HG02938 (cell line): ENCODE measurements around the gene CAMK2A.

Experiments
- ATAC-seq: cut with Tn5 transposase; IDR thresholded peaks from one replicate; pipeline ENCODE4 v1.9.1; 2021; ENCODE audit warnings: mild to moderate bottlenecking, moderate library complexity; ENCODE audit not compliant: unreplicated experiment

Gene CAMK2A

DNA sequence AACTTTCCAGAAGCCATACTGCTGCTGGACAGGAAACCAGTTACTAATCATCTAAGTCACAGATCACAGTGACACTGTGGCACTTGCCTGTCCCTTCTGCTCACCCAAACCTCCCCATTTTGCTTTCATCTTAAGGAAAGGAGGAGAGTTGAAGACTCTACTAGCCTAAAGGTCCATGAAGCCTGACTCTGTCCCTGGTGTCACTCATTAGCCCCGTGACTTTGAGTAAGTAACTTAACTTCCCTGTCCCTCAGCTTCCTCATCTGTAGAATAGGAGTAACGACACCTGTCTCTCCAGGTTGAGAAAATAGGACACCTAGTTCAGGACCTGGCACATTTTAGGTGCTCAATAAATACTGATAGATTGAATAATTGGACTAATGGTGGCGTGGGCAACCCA is 100.2 kb downstream of the CAMK2A start:
- no peak for ATAC-seq

DNA sequence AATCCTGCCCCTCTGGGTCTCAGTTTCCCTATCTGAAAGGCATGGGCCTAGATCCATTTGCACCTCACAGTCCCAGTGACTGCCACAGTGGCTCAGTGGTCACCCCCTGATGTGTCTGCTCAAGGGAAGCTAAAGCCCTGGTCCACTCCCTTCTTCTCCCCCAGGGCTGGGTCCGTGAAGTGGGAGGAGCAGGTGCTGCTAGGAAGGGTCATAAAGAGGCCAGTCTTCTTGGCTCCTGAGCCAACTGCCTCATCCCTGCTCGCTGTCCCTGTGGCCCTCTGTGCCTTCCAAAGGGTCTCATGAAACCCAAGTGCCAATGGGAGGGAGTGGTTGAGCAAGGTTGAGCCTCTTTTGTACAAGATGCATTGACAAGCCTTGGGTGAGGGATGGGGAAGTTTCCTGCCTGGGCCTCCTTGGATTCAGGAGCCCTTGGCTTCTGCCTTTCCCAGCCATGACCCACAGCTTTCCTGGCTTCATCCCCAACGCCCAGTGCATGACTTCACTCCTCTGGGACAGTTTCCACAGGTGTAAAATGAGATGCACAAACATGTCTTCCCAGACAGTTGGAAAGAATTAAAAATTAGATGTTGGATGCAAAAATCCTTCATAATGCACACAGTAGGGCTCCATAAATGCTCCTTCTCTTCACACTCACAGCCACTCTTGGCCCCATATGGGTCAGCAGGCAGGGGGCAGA is 101.3 kb downstream of the CAMK2A start:
- no peak for ATAC-seq

DNA sequence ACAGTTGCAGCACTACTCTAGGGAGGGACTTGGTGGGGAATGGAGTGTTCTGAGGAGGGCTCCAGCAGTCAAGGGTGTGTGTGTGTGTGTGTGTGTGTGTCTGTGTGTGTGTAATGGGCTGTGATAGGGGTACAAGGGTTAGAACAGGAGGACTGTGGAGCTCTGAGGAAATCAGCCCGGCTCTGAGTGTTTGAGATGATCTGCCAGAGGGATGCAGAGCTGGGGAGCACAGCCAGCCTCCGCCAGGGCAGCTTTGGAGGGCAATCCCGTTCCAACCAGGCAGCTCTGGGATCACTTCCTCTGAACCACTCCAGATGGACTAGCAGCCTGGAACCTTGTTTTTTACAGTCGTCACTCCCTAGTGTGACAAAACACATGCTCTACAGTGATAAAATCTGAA is 102.7 kb downstream of the CAMK2A start:
- ATAC-seq: no peak

DNA sequence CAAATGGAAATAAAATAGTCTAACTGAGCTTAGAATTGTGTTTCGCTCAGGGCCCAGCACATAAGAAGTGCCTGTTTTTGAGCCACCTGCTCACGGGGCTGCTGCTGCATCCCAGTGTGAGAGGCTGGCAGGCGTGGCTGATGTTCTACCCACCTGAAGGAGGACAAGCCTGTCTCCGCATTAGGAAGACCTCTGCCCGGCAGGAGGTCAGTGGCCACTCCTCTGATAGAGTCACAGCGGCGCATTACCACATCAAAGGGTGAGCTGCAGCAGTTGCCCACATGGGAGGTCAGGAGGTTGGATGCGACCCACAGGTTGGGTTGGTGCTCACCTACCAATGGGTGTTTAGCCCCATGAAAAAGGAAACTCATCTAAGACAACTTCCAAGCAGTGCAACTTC is 103.4 kb downstream of the CAMK2A start:
- no peak for ATAC-seq

DNA sequence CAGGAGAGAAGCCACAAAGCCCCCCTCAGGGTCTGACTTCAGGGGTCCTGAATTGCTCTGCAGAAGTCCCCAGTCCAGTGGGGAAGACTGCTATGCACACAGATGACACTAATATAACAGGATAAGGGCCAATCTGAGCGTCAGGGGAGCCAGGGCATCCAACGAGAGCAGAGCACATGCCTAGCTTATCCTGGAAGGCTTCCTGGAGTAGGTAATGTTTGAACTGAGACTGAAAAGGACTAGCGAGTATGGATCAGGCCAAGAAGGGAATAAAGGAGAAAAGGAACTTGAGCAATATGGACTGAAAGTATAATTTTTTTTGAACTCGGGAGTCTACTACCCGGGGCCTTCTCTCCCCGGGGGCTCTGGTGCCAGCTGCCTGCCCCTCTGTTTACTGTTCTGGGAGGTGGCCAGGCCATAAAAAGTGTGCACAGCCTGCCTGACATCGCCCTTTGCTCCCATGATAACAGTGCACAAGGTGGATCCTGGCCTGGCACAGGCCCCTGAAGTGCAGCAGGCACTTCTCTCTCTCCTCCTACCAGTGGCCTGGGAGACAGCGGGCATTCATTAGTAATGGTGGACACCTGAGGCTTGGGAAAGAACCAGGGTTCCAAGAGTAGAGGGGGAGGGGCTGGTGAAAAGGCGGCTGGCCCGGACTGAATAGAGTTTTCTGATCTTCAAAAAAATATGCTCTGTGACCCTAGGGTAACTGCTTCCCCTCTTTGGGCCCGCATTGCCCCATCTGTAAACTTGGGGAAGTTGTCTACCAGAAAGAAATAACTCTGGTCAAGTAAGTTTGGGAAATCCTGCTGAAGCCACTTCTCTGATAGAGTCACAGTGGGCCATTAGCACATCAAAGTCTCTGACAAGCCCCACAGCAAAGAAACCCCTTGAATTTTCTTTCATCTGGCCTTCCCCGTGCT is 104.3 kb downstream of the CAMK2A start:
- ATAC-seq: no peak

DNA sequence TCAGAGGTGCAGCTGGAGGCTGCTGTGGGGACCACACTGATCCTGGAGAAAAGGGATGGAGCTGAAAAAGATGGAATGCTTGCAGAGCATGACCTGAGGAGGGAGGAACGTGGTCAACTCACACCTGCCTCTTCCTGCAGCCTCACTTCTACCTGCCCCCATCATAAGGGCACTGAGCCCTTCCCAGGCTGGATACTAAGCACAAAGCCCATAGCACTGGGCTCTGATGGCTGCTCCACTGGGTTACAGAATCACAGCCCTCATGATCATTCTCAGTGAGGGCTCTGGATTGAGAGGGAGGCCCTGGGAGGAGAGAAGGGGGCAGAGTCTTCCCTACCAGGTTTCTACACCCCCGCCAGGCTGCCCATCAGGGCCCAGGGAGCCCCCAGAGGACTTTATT is 105.6 kb downstream of the CAMK2A start:
- ATAC-seq: no peak

DNA sequence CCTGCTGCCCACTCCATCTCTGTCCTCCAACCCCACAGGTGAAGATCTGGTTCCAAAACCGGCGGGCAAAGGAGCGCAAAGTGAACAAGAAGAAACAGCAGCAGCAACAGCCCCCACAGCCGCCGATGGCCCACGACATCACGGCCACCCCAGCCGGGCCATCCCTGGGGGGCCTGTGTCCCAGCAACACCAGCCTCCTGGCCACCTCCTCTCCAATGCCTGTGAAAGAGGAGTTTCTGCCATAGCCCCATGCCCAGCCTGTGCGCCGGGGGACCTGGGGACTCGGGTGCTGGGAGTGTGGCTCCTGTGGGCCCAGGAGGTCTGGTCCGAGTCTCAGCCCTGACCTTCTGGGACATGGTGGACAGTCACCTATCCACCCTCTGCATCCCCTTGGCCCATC is 106.1 kb downstream of the CAMK2A start:
- ATAC-seq: no peak

DNA sequence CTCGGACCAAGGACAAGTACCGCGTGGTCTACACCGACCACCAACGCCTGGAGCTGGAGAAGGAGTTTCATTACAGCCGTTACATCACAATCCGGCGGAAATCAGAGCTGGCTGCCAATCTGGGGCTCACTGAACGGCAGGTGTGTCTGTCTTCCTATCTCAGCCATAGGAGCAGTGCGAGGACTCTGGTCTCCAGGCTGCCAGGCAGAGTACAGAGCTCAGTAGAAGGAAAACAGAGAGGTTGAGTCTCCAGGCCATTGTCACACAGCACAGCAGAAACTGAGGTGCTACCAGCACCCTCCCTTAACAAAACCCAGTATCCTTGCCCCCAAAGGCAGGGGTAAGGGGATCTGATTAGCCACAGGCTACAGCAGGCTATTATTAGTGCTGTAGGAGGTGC is 106.8 kb downstream of the CAMK2A start:
- ATAC-seq: no peak

DNA sequence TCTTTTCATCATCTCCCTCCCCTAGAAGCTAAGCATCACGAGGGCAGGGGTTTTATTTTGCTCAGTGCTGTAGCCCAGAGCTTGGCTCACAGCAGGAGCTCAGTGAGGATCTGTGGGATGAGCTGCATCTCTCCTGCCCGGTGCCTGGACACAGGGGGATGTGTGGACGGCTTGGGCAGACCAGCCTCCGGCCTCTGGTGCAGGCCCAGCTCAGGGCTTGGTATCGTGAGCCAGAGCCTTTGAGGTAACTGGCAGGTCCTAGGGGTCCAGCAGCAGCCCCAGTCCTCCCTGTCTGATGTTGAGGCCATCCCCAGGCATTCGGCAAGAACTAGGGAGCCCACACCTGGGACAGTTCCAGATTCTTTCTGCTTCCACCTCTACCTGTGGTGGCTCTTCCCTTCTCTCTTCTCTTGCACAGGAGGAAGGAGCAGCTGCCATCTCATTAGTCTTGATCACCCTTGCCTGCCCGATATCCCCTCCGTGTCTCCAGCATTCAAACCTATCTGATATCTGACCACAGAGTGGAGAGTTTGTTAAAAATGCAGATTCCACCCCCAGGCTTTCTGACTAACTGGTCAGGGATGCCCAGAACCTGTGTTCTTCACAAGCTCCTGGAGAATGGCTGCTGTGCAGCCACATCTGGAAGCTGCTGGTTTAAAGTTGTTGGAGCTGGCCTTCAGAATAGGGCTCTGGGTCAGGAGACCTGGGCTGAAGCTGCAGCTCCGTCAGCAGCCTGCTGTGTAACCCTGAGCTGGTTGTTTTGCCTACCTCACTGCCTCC is 107.6 kb downstream of the CAMK2A start:
- ATAC-seq: no peak

DNA sequence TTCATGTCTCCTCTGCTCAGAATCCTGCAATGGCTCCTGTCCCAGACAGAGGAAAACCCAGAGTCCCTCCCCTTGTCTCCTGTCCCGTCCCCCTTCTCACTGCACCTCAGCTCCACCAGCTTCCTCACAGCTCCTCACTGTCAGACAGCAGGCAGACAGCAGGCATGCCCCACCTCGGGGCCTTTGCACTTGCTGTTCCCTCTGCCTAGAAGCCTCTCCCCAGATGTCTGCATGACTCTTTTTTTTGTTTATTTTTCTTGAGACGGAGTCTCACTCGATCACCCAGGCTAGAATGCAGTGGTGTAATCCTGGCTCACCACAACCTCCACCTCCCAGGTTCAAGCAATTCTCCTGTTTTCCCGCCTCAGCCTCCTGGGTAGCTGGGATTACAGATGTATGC is 108.5 kb downstream of the CAMK2A start:
- no peak for ATAC-seq

DNA sequence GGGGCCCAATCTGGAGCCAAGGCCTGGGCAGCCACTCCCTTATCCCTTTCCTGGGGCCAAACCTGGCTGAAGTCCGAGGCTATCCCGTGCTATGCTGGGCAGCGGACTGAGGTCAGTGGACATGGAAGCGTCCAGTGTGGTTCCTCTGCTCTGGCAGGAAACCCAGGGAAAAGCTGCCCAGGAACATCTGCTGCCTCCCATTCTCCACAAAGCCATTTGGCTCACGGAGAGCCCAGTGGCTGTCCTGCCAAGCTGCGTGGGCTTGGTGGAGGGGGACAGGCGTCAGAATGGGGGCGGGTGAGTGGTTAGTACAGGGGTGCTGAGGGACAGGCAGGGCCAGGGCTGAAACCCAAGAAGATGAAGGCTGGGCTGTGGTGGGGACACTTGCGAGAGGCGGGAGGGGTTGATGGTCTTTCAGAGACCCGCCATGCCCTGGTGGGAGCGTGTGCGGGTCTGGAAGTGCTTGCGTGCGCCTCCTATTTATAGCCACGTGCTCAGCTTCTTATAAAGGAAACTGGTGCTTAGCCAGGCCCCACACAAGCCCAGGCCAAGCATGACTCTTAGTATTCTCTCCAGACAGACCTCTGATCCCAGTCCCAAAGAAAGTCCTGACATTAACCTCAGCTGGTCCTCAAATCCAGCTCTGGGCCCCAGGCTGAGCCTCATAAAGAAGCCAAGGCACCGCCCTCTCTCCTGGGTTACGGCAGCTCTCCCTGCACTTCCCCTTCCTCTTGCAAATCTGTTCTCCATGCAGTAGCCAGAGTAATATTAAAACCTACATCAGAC is 109.1 kb downstream of the CAMK2A start:
- ATAC-seq: no peak

DNA sequence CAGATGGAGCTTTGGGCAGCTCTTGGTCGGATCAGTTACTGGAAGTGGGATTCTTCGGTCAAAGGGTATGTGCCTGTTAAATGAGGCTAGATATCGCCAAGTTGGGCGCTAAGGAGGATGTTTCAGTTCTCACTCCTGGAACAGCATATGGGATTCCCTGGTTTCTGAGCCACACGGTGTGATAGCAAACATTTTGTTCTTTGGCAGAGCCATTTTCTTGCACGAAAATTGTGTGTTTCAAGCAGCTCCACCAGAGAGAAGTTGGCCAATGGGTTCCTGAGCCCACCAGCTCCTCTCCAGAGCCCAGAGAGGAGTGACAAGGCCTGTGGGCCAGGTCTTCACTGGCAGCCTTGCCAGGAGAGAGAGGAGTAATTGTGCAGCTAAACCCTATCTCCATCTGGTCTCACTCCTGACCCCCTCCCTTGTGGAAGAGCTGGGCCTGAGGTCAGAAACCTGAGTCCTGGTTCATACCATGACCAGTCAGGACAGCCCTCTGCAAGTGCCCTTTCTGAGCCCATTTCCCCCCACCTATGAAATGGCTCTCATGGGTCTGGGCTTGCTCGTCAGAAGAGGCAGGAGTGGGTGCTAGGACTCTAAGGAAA is 110.5 kb downstream of the CAMK2A start:
- no peak for ATAC-seq

DNA sequence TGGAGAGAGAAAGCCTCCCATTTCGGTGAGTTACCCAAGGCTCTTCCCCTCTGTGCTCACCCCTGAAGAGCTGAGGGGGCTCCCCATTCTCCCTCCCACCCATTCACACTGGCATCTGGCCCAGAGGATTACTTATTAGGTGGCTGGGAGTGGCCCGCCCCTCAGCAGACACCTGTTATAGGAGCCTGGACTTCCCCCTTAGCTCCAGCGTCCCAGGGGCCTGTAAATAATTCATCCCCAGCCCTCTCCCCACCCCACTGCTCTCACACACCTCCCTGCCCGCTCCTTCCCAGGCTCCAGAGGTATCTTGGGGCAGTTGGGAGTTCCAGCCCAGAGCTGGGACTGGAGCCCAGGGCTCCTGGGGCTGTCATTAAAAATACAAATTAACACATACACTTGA is 111.3 kb downstream of the CAMK2A start:
- ATAC-seq: no peak

DNA sequence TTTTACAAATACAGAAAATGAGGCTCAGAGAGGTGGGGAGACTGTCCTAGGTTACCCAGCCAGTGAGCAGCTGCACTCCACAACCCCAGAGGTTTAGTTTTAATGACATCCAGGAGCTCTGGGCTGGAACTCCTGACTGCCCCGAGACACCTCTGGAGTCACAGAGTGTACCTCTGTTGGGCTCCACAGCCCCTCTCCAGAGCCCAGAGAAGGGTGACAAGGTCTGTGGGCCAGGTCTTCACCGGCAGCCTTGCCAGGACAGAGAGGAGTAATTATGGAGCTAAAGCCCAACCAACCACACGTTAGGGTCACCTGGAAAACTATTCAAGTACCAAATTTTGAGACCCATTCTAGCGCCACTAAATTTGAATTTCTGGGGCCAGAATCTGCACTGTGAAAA is 111.9 kb downstream of the CAMK2A start:
- ATAC-seq: no peak

DNA sequence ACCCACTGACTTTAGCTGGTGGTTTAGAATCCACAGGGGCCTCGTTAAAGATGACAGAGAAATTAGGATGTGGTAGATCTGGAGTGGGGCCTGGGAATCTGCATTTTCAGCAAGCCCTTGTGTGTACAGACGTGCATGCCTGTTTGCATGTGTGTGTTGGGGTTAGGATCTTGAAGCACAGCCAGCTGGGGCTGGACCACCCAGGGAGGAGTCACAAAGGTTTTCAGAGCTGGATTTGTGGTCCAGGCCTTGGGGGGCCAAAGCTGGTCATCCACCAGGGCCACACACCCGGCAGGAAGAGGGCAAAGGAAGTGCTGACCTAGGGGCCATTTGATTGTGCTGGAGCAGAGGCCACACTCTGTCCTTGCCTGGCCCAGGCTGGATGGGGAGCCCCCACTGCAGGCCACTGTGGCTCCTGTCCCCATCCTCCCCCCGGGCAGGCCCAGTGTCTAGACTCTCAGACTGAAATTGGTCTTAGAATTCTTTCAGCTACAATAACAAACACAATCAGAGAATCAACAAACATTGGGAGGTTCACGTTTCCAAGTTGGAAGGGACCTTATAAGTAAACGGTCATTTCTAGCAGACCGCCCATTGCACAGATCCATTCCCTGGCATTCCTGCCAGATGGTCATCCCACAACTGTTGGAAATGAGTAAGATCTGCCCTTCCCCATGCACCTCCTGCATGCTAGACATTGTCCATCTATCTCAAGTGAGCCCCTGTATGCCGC is 112.7 kb downstream of the CAMK2A start:
- ATAC-seq: no peak

DNA sequence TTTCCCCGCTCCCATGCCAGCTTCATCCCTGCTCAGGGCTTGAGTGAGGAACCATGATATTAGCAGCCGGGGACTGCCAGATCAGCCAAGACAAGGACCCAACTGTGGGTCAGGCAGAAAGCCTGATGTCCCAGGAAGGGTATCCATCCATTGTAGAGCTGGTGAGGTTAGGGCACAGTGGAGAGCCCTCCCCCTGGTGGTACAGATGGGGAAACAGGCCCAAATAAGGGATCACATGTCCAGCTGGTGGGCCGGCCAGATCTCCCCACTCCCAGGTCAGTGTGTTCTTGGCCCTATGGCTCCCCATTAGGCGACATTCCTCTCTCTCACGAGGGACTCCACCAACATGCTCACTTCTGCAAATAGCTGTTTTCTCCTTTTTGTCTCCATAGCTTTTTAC is 114.0 kb downstream of the CAMK2A start:
- ATAC-seq: no peak

DNA sequence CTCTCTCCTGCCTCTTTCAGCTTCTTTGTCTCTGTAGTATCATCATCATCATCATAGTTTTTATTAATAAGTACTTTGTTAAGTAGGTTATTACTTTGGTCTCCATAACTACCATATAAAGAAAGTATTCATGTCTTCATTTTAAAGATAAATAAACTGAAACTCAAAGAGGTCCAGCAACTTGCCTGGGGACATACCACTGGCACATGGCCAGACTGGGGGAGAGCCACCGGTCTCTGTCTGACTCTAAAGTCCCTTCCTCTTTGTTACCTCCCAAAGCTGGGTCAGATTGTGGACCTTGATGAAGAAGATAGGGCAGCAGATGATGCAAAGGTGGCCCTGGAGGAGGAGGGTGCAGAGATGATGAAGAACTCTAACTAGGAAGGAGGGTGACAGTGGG is 114.5 kb downstream of the CAMK2A start:
- no peak for ATAC-seq

DNA sequence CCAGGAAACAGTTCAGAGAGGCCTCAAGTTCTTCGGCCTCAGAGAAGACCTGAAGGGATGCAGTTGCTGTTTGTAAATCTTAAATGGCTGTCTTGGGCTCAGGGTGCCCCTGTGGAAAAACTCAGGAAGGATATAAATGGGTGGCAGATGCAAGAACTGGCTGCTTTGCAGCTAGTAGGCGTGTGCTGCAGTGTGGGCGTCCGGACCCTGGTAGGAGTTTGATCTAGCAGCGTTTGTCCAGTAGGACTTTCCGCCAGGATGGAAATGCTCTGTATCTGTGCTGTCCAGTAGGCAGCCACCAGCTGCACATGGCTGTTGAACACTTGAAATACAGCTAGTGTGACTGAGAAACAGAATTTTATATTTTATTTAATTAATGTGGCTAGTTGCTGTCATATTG is 115.3 kb downstream of the CAMK2A start:
- ATAC-seq: no peak

DNA sequence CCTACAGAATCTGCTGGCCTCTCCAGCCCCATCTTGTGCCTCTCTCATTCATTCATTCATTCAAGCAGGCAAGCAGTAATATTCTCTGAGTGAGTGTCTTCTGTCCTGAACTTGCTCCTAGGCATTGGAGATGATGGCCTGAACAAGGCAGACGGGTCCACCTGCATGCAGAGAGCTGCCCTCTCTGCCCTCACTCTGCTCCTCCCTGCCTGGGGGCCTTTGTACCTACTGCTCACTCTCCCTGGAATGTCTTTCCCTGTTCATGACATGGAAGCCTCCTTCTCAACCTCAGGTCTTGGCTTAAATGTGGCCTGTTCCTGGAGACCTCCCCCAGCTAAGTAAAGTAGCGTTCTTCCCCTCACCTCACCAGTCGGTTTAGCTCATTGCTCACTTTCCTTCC is 116.4 kb downstream of the CAMK2A start:
- ATAC-seq: no peak

DNA sequence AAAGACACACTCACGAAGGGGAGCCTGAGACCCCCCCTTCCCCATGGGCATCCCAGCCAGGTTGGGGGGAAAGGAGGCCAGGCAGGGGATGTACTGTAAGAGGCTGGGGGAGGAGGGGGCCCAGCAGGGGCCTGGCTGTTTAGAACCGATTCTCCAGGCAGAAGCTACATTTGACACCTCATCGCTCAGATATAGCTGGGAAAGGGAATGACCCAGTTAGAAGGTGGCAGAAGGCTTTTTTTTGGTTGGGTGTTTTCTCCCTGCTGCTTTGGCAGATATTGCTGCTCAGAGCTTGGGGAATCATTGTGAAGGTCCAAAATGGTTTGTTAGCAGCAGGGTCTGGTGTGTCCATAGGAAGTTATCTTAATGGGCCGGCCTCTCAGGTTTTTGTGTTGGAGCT is 117.0 kb downstream of the CAMK2A start:
- ATAC-seq: no peak
